Panc1 (cell line): ENCODE data around the gene ACER3. TPM values are rescaled to one million over a fixed set of nuclear protein-coding genes. Genes with fewer than 3 reads are reported as not detected.

ENCODE experiments used
- ATAC-seq: fragments of 200-7000 bp; cut with Tn5 transposase; 2 replicates; pipeline ENCODE4 v1.9.1; 2020; ENCODE audit warnings: mild to moderate bottlenecking, moderate library complexity
- BruUV-seq: library from RNA; stranded (reverse); fragments of 400-500 nt; replicated peaks from 2 replicates; lab custom pipeline; 2021; lab: Mats Ljungman, UMichigan
- CTCF ChIA-PET: fragments of 300-600 bp; sonication (Branson Sonifier 250); formaldehyde crosslinking; loops from one replicate; lab custom pipeline; 2022; ENCODE audit warnings: antibody characterized with exemption; lab: Charles Lee
- POLR2A ChIA-PET: fragments of 300-600 bp; sonication (Branson Sonifier 250); formaldehyde crosslinking; loops from one replicate; lab custom pipeline; 2022; ENCODE audit warnings: antibody characterized with exemption; lab: Charles Lee
- DNase-seq: peaks from one replicate; pipeline ENCODE4 v3.0.0-alpha.2; 2010; ENCODE audit warnings: low read depth, low spot score
- H3K27ac ChIP-seq: 2 replicates; pipeline ENCODE4 v1.5.1; 2011; ENCODE audit warnings: mild to moderate bottlenecking, low read length, inconsistent platforms
- H3K27me3 ChIP-seq: fragments of 200-500 bp; sonication (Bioruptor generic); 2 replicates; pipeline ENCODE4 v1.6.0; 2014; ENCODE audit warnings: low read length, inconsistent platforms; ENCODE audit not compliant: control insufficient read depth, insufficient read depth
- H3K36me3 ChIP-seq: fragments of 200-500 bp; sonication (Bioruptor generic); 2 replicates; pipeline ENCODE4 v1.5.1; 2014; ENCODE audit warnings: inconsistent platforms, mild to moderate bottlenecking, low read length, moderate library complexity; ENCODE audit not compliant: control insufficient read depth, insufficient read depth
- H3K4me1 ChIP-seq: 2 replicates; pipeline ENCODE4 v1.5.1; 2011; ENCODE audit warnings: inconsistent platforms, mild to moderate bottlenecking, low read length, moderate library complexity; ENCODE audit not compliant: control insufficient read depth, insufficient read depth
- H3K4me3 ChIP-seq, 2 experiments: 2 replicates each; pipeline ENCODE4 v1.5.1; 2011 to 2012; ENCODE audit warnings: low read depth in 2 of 2, low read length in 2 of 2, mild to moderate bottlenecking in 2 of 2, inconsistent platforms in 1 of 2, moderate library complexity in 1 of 2
- H3K9me3 ChIP-seq: fragments of 200-500 bp; sonication (Bioruptor generic); 2 replicates; pipeline ENCODE4 v1.5.1; 2014; ENCODE audit warnings: low read depth, mild to moderate bottlenecking, inconsistent platforms, low read length, moderate library complexity; ENCODE audit not compliant: control insufficient read depth, insufficient read depth
- POLR2AphosphoS5 ChIP-seq: IDR thresholded peaks from 2 replicates; pipeline ENCODE4 v1.6.1; 2012; ENCODE audit warnings: mild to moderate bottlenecking, low read depth, low read length, moderate library complexity
- SIN3A ChIP-seq: IDR thresholded peaks from 2 replicates; pipeline ENCODE4 v1.6.1; 2012; ENCODE audit warnings: low read depth, mild to moderate bottlenecking, low read length, moderate library complexity, borderline replicate concordance; ENCODE audit not compliant: insufficient read depth
- TCF7L2 ChIP-seq: IDR thresholded peaks from 2 replicates; pipeline ENCODE4 v1.6.1; 2011; ENCODE audit warnings: mild to moderate bottlenecking, low read depth, low read length, inconsistent platforms
- in situ Hi-C: cut with HindIII; loops from 2 replicates; pipeline ENCODE4 v1.10.0; 2016; ENCODE audit warnings: low sequenced_read_pairs, low pct_unique_long_range_greater_than_20kb
- intact Hi-C: fragments of 100-400 bp; cut with micrococcal nuclease; formaldehyde crosslinking; loops from one replicate; pipeline ENCODE4 v1.10.0; 2022; ENCODE audit not compliant: unreplicated experiment
- total RNA-seq: library from RNA; stranded (reverse); gene quantifications from one replicate; pipeline ENCODE4 v1.2.1, GENCODE V29; 2021; ENCODE audit not compliant: unreplicated experiment
- TF ChIP-seq, protein P1 (sequence below): fragments of 450-650 bp; IDR thresholded peaks from 2 replicates; pipeline ENCODE4 v1.5.1; 2017; ENCODE audit warnings: mild to moderate bottlenecking
- TF ChIP-seq, protein P2 (sequence below), 2 experiments: IDR thresholded peaks; 2 replicates each; pipeline ENCODE4 v1.6.1; 2011 to 2012; ENCODE audit warnings: low read depth in 2 of 2, control low read depth in 1 of 2, low read length in 1 of 2, mild to moderate bottlenecking in 1 of 2, moderate library complexity in 1 of 2; ENCODE audit not compliant: insufficient read depth in 1 of 2

The ACER3 gene
- total RNA-seq, 1 experiment from 2014 or later, result 41.8 TPM

DNA sequence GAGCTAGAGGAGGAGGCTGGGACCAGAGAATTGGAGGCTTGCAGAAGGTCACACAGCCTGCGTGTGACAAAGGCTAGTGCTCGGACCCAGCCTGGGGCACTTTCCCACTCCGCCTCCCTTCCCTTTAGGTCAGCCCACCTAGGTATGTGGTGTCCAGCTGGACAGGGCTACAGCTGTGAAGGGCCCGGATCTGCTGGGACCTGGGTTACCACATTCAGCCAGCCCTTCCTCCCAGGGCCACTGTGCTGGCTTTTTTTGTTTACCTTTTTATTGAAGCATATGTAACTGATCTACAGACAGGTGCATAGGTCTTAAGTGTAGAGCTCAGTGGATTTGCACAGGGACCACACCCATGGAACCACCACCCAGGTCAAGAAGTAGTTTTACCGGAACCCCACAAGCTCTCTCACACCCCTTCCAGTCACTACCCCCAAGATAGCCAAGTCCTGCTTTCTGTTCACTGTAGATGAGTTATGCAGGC lies 214.7 kb downstream of the ACER3 start:
- POLR2A ChIA-PET, result no interaction called here
- intact Hi-C loops (no loop called here), in situ Hi-C loops (no loop called here)
- BruUV-seq, result no TSS peak
- CTCF ChIA-PET, result interaction anchor here (0.9 kb wide), 1 partner anchor 16 kb away, joined by 6 read pairs; no protein-coding TSS in a partner anchor
- TF ChIP-seq, protein P1, sequence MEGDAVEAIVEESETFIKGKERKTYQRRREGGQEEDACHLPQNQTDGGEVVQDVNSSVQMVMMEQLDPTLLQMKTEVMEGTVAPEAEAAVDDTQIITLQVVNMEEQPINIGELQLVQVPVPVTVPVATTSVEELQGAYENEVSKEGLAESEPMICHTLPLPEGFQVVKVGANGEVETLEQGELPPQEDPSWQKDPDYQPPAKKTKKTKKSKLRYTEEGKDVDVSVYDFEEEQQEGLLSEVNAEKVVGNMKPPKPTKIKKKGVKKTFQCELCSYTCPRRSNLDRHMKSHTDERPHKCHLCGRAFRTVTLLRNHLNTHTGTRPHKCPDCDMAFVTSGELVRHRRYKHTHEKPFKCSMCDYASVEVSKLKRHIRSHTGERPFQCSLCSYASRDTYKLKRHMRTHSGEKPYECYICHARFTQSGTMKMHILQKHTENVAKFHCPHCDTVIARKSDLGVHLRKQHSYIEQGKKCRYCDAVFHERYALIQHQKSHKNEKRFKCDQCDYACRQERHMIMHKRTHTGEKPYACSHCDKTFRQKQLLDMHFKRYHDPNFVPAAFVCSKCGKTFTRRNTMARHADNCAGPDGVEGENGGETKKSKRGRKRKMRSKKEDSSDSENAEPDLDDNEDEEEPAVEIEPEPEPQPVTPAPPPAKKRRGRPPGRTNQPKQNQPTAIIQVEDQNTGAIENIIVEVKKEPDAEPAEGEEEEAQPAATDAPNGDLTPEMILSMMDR, result no peak
- TF ChIP-seq POLR2AphosphoS5 (no peak), TCF7L2 (no peak), SIN3A (no peak)
- TF ChIP-seq, protein P2, sequence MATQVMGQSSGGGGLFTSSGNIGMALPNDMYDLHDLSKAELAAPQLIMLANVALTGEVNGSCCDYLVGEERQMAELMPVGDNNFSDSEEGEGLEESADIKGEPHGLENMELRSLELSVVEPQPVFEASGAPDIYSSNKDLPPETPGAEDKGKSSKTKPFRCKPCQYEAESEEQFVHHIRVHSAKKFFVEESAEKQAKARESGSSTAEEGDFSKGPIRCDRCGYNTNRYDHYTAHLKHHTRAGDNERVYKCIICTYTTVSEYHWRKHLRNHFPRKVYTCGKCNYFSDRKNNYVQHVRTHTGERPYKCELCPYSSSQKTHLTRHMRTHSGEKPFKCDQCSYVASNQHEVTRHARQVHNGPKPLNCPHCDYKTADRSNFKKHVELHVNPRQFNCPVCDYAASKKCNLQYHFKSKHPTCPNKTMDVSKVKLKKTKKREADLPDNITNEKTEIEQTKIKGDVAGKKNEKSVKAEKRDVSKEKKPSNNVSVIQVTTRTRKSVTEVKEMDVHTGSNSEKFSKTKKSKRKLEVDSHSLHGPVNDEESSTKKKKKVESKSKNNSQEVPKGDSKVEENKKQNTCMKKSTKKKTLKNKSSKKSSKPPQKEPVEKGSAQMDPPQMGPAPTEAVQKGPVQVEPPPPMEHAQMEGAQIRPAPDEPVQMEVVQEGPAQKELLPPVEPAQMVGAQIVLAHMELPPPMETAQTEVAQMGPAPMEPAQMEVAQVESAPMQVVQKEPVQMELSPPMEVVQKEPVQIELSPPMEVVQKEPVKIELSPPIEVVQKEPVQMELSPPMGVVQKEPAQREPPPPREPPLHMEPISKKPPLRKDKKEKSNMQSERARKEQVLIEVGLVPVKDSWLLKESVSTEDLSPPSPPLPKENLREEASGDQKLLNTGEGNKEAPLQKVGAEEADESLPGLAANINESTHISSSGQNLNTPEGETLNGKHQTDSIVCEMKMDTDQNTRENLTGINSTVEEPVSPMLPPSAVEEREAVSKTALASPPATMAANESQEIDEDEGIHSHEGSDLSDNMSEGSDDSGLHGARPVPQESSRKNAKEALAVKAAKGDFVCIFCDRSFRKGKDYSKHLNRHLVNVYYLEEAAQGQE (IDR thresholded peaks at IDR 0.05; ENCODE audit: insufficient read depth in 1 of 2, low read depth in 2 of 2, low read length in 1 of 2), result no peak
- no peak for DNase-seq
- H3K9me3 ChIP-seq, result no peaks in the 10 kb centered on the region
- no peaks in the 10 kb centered on the region for H3K27me3 ChIP-seq
- H3K36me3 ChIP-seq, result no peaks in the 10 kb centered on the region
- H3K4me3 ChIP-seq, result no peak overlapping the region
- no peak overlapping the region for H3K27ac ChIP-seq
- H3K4me1 ChIP-seq, result peaks cover 9% of the 10 kb centered on the region
- ATAC-seq, result no peak

Other genes with a start within 250 kb of the ACER3 start
- gene LRRC32, start 190.2 kb upstream of the ACER3 start, total RNA-seq, result 0.15 TPM
- 31.4 TPM for gene TSKU, start 77.6 kb upstream of the ACER3 start, total RNA-seq
- gene B3GNT6, start 173.5 kb downstream of the ACER3 start, total RNA-seq, result 1.2 TPM
- 17.3 TPM for gene CAPN5, start 206.1 kb downstream of the ACER3 start, total RNA-seq
- gene OMP, start 241.9 kb downstream of the ACER3 start, total RNA-seq, result 1.5 TPM